ENCODE results near the gene GABARAP.

GABARAP gene

DNA sequence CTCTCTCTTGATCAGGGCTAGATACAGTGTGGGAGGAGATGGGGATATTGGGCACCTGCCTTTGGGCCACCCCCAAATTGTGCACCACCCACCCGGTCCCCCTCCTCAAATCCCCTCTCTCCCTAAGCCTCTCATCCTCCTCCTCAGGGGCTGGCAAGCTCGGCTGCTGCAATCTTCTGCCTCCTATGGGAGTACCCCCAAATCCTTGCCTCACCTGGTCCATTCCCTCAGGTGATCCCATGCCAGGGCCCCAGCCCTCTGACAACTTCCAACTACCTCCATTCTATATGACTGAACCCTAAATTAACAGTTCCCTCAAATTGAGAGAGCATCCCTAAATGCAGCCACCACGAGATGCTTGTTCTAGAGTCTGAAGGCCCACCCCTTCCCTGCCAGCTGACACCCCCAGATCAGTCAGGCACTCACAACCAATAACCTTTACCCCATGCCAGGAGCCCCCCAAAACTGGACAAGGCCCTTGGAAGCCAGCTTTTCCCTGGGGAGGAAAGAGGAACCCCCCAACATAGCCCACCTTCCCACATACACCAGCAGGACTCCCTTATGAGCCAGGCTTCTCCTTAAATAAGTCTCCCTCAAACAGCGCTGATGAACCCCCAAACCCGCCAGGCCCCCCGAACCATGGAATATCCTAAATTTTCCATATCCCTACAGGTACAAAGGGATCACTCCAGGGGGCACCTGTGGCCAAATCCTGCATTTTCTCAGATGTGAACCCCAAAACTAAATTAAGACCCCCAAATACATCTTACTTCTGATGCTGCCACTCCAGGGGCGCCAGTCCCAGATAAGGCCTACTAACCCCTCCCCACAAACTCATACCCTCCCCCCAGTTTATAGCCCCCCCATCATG is 25.8 kb downstream of the GABARAP start:
- Histone ChIP-seq H3K9ac (ENCODE audit: low read depth, low read length) (peak overlapping the region; percentile 46; the same call in 1 of the 2 replicates), H3K4me1 (ENCODE audit: insufficient read depth, low read length) (peaks cover 7% of the 10 kb centered on the region; the same call in 1 of the 2 replicates), H3K9me3 (ENCODE audit: control insufficient read depth, insufficient read depth, low read length) (no peaks in the 10 kb centered on the region), H3K36me3 (ENCODE audit: insufficient read depth, low read length) (no peaks in the 10 kb centered on the region; the same call in 1 of the 2 replicates)

DNA sequence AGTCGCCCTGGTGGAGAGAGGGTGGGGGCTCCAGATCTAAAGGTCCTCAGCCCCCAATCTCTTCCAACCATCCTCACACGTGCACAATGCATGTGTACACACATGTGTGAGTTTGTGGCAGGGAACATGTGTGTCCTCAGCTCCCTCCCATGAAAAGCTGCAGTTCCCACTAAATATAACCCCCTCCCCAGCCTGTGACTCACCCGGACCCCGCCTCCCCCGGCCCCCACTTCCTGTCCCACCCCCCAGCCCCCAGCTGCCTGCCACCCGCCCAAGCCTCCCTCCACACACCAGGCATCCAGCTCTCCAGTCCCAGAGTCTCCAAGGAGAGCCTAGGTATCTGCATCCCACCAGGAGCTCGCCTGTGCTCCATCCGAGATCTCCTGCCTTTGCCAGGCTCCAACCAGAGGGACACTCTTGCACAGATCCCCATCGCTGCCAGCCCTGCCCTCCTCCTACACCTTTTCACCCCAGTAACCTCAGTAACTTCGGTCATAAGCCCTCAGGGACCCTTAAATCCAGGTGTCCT is 26.5 kb downstream of the GABARAP start:
- H3K9me3 ChIP-seq (ENCODE audit: control insufficient read depth, insufficient read depth, low read length), result no peaks in the 10 kb centered on the region
- H3K9ac ChIP-seq (ENCODE audit: low read depth, low read length), result peak overlapping the region; percentile 61; the same call in 1 of the 2 replicates
- no peaks in the 10 kb centered on the region for H3K36me3 ChIP-seq (ENCODE audit: insufficient read depth, low read length)
- peaks cover 10% of the 10 kb centered on the region; the same call in 1 of the 2 replicates for H3K4me1 ChIP-seq (ENCODE audit: insufficient read depth, low read length)

DNA sequence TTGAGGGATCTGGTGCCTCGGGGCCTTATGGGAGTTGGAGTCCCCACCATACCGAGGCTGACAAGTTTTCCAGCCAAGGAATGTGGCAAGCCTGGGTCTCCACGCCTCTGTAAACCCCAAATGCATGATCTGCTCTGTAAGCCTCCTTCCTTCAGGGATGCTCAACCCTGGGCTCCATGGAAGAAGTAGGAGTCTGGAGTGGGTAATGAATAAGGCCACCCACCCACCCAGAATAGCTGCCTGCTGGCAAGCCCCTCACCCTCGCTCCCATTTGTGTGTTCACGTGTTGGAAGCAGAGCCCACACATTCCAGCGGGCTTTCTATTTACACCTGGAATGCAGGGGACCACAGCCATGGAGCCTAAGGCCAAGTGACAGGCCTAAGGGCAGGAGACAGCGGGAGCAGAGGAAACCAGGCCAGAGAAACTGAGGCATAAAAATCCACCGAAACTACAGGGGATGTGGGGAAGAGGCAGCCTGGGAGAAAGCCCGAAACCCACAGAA is 27.1 kb downstream of the GABARAP start:
- Histone ChIP-seq H3K9ac (ENCODE audit: low read depth, low read length) (peak overlapping the region; percentile 61; the same call in 1 of the 2 replicates), H3K4me1 (ENCODE audit: insufficient read depth, low read length) (peaks cover 10% of the 10 kb centered on the region), H3K36me3 (ENCODE audit: insufficient read depth, low read length) (no peaks in the 10 kb centered on the region), H3K9me3 (ENCODE audit: control insufficient read depth, insufficient read depth, low read length) (no peaks in the 10 kb centered on the region)

DNA sequence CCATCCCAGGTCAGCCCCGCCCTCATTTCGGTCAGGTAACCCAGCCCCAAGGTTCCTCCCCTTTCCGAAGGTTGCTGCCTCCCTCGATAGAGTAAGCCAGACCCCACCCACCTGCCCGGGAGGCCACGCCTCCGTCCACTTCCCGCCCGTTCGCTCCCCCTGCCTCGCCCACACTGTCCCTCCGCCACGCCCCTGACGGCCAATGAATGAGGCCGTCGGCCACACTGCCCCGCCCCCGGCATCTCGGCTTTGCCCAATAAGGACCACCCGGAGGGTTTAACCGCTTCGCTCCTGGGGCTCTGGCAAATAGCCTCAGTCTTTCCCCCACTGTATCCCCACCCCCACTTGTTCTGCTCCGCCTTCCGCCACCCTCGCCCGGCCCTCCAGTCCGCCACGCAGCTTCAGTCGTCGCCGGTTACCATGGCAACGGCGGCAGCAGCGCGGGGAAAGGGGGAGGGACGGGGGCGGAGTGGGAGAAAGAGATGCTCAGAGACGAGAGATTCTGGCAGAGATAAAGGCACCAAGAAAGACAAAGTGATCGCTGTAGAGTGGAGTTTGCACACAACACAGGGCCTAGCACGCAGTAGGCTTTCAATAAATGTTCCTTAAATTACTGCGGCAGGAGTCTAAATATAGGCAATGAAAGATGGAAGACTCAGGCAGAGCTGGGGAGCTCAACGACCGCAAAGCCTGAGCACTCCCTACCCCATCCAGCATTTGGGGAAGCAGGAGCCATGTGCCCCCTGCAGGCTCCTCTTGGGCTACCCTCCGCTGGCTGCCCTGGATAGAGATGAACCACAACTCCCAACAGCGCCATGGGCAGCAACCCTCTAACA is 27.7 kb downstream of the GABARAP start:
- peaks cover 10% of the 10 kb centered on the region for H3K4me1 ChIP-seq (ENCODE audit: insufficient read depth, low read length)
- H3K9ac ChIP-seq (ENCODE audit: low read depth, low read length), result peak overlapping the region; percentile 61; the same call in 1 of the 2 replicates
- no peaks in the 10 kb centered on the region for H3K9me3 ChIP-seq (ENCODE audit: control insufficient read depth, insufficient read depth, low read length)
- no peaks in the 10 kb centered on the region for H3K36me3 ChIP-seq (ENCODE audit: insufficient read depth, low read length)

DNA sequence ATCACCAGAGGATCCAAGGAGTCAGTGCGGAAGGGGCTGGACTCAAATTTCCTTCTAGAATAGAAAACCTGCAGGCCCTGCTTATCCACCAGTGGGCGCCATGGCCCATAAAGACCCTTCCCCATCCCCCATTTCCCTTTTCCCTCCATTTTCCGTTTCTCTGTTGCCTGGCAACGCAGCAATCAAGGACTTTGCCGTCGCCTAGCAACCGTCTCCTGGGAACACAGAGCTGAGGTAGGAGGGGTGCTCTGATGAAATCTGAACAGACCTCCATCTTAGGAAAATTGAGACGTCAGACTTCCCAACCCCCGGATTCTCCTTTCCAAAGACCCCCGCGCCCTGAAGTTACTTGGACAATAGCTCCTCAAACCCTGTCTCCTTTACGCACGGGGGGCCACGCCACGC is 28.4 kb downstream of the GABARAP start:
- H3K4me1 ChIP-seq (ENCODE audit: insufficient read depth, low read length), result peaks cover 12% of the 10 kb centered on the region
- H3K36me3 ChIP-seq (ENCODE audit: insufficient read depth, low read length), result no peaks in the 10 kb centered on the region
- peak overlapping the region; percentile 23; the same call in 1 of the 2 replicates for H3K9ac ChIP-seq (ENCODE audit: low read depth, low read length)
- H3K9me3 ChIP-seq (ENCODE audit: control insufficient read depth, insufficient read depth, low read length), result no peaks in the 10 kb centered on the region

DNA sequence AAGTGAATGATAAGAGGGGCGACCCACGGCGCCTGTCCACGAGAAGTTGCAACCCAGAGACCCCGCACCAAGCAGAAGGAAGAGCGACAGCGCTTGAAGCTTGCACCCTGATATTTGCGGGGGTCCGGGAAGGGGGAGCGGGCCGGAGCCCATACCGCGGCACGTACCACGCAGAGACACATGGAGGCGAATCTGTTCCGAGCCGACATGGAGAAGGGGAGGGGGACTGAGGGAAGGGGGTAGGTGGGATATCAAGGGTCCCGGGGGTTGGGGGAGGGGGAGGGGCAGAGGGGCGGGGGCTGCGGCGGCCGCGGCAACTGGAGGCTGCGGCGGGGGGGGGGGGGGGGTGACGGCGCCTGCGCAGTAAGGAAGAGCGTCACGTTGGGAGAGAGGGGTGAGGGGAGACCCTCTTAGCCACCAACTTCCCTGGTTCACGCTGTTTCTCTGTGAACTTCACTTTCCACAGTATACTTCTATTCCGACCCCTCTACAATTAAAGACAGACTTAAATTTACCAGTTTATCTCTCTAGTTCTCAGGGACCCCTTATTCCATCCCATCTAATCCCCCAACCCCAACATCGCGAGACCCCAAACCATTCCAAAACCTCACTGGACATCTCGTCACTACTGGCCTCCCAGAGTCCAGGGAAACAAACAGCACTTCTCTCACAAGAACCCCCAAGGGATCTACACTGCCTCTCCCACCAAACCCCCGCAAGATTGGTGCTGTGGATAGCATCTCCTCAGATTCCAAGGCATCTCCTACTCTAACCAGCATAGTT is 30.6 kb downstream of the GABARAP start:
- Histone ChIP-seq H3K36me3 (ENCODE audit: insufficient read depth, low read length) (no peaks in the 10 kb centered on the region), H3K4me1 (ENCODE audit: insufficient read depth, low read length) (peaks cover 16% of the 10 kb centered on the region), H3K9ac (ENCODE audit: low read depth, low read length) (peak overlapping the region; percentile 62), H3K9me3 (ENCODE audit: control insufficient read depth, insufficient read depth, low read length) (no peaks in the 10 kb centered on the region)

DNA sequence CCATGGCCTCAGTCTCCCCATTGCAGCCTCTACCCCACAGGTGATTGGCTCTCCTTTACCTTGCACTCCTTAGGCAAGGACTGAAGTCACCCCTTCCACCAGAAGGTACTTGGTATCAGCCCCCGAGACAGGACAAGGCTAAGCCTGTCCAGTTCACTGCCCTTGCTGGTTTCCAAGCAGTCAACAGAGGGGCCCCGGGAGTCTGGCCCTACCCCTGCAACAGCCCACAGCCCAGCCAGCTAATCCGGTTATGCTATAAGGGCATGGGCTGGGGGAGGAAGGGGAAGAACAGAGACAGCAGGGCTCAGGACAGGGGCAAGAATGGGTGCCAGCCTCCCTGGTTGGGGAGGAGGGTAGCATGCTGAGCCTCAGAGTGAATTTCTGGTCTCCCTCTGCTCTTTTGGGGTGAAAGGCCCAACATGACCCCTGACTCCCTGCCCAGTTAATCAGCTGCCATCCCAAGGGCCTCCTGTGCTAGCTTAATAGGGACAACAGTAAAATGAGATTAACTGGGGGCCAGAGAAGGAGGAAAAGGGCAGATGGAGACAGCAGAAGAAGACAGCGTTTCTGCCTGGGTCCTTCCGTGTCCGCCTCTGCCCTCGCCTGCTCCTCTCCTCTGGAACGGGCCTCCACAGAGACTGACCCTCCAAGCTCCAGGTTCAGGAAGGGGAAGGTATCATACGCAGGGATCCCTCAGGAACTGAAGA is 33.3 kb downstream of the GABARAP start:
- Histone ChIP-seq H3K36me3 (ENCODE audit: insufficient read depth, low read length) (no peaks in the 10 kb centered on the region), H3K4me1 (ENCODE audit: insufficient read depth, low read length) (peaks cover 16% of the 10 kb centered on the region), H3K9me3 (ENCODE audit: control insufficient read depth, insufficient read depth, low read length) (no peaks in the 10 kb centered on the region), H3K9ac (ENCODE audit: low read depth, low read length) (no peak overlapping the region)

DNA sequence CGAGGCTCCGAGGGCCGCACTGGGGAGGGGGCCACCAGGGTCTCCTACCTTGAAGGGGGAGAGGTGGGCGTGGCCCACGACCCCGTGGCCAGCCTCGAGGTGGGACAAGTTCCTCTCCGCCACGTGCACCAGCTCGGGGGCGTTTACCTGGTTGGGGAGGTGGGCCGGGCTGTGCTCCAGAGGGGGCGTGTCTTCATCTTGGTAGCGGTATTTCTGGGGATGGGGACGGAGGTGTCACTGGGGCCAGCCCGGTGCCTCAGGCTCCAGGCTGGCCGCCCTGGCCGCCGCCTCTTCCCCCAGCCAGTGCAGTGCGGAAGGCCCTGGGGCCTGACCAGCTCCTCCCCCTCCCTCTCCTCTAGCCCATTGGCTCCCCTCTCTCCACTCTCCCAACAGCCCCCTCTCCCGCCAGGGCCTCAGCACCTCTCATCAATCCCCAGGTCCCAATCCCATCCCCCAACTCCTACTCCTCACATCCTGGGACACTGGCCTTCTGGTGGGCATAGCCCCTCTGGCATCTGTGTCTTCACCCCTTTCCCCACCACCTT is 34.1 kb downstream of the GABARAP start:
- Histone ChIP-seq H3K4me1 (ENCODE audit: insufficient read depth, low read length) (peaks cover 16% of the 10 kb centered on the region), H3K9ac (ENCODE audit: low read depth, low read length) (peak overlapping the region; percentile 55), H3K9me3 (ENCODE audit: control insufficient read depth, insufficient read depth, low read length) (no peaks in the 10 kb centered on the region), H3K36me3 (ENCODE audit: insufficient read depth, low read length) (no peaks in the 10 kb centered on the region; the same call in 1 of the 2 replicates)

DNA sequence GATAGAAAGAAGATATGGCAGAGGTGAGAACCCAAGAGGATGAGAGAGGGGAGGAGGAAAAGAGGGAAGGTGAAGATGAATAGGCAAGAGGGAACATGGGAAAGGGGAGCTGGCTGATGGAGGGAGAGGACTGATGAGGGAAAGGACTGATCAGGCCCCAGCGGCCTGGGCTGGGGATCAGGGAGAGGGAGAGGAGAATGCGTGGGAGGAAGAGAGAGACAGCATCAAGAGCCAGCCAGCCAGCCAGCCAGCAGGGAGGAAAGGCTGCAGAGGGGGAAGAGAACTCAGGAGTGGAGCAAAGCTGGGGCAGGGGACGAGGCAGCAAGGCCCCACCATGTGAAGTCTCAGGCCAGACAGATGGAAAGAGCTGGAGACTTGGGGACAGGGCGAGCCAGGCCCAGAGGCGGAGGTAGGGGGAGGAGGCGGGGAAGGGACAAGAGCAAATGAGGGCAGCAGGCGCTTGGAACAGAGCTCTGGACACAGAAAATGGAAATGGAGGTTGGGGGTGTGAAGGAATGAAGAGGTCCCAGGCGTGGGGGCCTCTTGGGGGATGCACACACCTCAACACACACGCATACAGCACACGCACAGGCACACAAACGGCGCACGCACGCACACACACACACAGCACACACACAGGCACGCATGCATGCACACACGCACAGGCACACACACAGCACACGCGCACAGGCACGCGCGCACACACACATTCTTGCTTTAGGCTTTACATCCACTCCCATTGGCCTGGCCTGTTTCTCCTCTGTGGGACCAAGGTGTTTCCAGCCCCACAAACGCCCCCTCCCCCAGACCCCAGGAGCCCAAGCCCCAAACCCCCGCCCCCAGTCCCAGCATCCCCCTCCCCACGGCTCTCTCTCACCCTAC is 34.9 kb downstream of the GABARAP start:
- Histone ChIP-seq H3K9ac (ENCODE audit: low read depth, low read length) (no peak overlapping the region; the same call in 1 of the 2 replicates), H3K36me3 (ENCODE audit: insufficient read depth, low read length) (peaks cover 7% of the 10 kb centered on the region), H3K9me3 (ENCODE audit: control insufficient read depth, insufficient read depth, low read length) (no peaks in the 10 kb centered on the region), H3K4me1 (ENCODE audit: insufficient read depth, low read length) (peaks cover 16% of the 10 kb centered on the region)

DNA sequence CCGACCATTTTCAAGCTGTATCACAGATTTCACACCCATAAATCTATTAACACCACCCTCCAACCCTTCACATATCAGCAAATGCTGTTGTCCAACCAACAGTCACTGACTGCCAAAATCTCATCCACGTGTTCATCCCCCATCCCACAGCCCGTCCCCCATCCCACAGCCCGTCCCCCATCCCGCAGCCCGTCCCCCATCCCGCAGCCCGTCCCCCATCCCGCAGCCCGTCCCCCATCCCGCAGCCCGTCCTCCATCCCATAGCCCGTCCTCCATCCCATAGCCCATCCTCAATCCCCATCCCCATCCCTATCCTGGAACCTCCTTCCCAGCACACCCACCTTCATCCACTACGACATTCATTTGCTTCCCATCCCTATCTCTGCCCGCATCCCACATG is 36.7 kb downstream of the GABARAP start:
- Histone ChIP-seq H3K9me3 (ENCODE audit: control insufficient read depth, insufficient read depth, low read length) (no peaks in the 10 kb centered on the region), H3K9ac (ENCODE audit: low read depth, low read length) (peak overlapping the region; percentile 53; the same call in 1 of the 2 replicates), H3K4me1 (ENCODE audit: insufficient read depth, low read length) (peaks cover 13% of the 10 kb centered on the region), H3K36me3 (ENCODE audit: insufficient read depth, low read length) (peaks cover 8% of the 10 kb centered on the region)

DNA sequence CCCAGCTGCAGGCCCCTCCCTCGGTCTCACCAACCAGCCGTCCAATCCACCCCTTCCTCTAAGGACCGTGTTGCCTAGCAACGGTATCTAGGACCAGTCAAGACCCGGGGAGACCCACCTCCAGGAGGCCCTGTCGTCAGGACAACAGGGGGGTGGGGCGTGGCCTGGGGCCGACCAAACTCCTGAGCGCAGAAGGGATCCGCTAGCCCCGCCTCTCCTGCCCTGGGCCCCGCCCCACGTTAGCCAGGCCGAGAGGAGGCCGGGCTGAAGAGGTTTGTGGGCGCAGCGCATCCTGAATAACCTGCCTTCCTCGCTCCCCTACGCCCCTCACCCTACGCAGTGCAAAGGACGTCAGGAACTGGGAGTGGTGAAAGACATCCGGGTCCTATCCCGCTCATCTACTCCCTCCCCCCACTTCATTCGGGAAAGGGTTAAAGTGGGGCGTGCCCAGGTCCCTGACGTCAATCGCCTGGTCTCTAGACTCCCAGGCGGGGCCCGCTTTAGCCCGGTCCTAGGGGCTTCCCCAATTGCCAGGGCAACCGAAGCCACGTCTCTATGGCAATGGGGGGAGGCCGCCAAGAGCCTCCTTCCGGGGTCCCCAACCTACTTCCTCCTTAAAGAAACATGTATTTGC is 37.3 kb downstream of the GABARAP start:
- peaks cover 13% of the 10 kb centered on the region; the same call in 1 of the 2 replicates for H3K4me1 ChIP-seq (ENCODE audit: insufficient read depth, low read length)
- no peaks in the 10 kb centered on the region for H3K9me3 ChIP-seq (ENCODE audit: control insufficient read depth, insufficient read depth, low read length)
- peak overlapping the region; percentile 53; the same call in 1 of the 2 replicates for H3K9ac ChIP-seq (ENCODE audit: low read depth, low read length)
- H3K36me3 ChIP-seq (ENCODE audit: insufficient read depth, low read length), result peaks cover 8% of the 10 kb centered on the region

DNA sequence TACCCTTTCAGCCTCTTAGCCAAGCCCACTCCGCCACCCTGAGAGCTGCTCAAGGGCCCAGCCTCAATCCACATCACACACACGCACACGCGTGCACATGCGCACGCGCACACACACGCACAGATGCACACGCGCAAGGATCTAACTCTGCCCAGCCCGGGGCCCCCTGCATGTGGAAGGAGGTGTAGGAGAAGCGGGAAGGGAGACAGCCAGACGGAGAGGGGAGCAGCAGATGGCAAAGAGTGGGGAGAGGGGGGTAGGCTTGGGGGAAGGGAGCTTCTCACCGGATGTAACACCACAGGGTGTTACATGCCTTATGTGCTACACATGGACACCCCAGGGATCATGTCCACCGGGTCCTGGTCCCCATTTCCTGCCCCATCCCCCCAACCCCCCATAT is 37.9 kb downstream of the GABARAP start:
- peaks cover 13% of the 10 kb centered on the region; the same call in 1 of the 2 replicates for H3K4me1 ChIP-seq (ENCODE audit: insufficient read depth, low read length)
- no peaks in the 10 kb centered on the region for H3K9me3 ChIP-seq (ENCODE audit: control insufficient read depth, insufficient read depth, low read length)
- H3K9ac ChIP-seq (ENCODE audit: low read depth, low read length), result peak overlapping the region; percentile 53; the same call in 1 of the 2 replicates
- peaks cover 8% of the 10 kb centered on the region for H3K36me3 ChIP-seq (ENCODE audit: insufficient read depth, low read length)
